ENCODE results near the gene APP.

DNA sequence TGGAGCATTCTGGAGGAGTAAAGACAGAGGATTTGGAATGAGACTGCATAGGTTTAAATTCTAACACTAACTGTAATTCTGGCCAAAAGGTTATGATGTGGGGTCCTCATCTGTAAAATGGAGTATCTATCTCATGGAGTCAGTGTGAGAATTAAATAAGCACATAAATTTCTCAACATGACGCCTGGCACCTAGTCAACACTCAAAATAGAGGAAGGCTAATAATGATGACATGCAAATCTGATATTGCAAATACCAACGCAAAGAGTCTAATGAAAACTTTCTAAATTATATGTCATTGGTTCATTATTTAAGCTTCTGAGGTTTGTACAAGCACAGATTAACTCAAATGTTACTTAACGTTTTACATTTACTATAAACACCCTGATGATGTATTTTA is 29.6 kb downstream of the APP start:
- no peak for TF ChIP-seq POLR2AphosphoS5 (IDR thresholded peaks at IDR 0.05)
- TF ChIP-seq, protein P1, sequence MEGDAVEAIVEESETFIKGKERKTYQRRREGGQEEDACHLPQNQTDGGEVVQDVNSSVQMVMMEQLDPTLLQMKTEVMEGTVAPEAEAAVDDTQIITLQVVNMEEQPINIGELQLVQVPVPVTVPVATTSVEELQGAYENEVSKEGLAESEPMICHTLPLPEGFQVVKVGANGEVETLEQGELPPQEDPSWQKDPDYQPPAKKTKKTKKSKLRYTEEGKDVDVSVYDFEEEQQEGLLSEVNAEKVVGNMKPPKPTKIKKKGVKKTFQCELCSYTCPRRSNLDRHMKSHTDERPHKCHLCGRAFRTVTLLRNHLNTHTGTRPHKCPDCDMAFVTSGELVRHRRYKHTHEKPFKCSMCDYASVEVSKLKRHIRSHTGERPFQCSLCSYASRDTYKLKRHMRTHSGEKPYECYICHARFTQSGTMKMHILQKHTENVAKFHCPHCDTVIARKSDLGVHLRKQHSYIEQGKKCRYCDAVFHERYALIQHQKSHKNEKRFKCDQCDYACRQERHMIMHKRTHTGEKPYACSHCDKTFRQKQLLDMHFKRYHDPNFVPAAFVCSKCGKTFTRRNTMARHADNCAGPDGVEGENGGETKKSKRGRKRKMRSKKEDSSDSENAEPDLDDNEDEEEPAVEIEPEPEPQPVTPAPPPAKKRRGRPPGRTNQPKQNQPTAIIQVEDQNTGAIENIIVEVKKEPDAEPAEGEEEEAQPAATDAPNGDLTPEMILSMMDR (IDR thresholded peaks at IDR 0.05): no peak
